Measurements from ENCODE around the gene WDR54. TPM values are rescaled to one million over a fixed set of nuclear protein-coding genes. Genes with fewer than 3 reads are reported as not detected.
"Not testable (repeated sequence)": the region's sequence is repeated elsewhere in the genome, so short reads cannot be mapped to it uniquely, and the experiment has no call there.

Gene WDR54
- total and polyA plus RNA-seq, 2 donors: 32.5 to 35.6 TPM

DNA sequence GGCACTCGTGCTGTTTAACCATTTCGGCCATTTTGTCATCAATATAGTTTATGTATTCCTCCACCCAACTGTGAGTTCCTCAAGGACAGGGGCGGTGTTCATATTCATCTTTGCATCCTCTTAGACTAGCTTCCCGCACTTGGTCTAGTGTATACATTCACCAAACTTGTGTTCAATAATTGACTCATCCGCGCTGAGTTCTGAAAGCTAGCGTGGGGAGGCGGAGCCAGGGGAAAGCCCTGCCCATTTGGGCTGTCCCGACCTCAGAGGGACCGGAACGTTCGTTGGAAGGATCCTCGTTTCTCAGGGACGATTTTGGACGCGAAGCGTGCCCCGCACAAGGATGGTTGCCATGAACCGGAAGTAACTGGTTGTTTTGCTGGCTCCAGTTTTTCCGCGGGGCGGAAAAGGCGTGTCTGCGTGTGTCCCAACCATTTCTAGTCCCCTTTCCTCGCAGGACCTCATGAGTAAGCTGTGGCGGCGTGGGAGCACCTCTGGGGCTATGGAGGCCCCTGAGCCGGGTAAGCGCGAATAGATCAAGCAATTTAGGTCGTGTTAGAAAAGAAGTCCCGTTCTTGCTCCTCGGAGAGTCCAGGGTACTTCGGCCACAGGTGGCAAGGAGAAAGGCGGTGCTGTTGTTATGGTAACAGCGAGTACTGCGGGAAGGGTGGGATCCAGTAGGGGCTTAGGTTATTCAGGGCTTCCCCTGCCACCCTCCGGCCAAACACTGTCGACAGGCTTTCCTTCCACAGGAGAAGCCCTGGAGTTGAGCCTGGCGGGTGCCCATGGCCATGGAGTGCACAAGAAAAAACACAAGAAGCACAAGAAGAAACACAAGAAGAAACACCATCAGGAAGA is 33.4 kb downstream of the WDR54 start, which contains the start of gene INO80B:
TSS of gene INO80B (plus strand) at position 434 of the 858 bp plus-strand sequence. CDS start at position 464, 30 bp downstream.
- DNase-seq (ENCODE audit: low read depth in 6 of 9, low spot score in 9 of 9): peak; percentile 95 to 100 (median 99)
- Histone ChIP-seq H3K9me3 (ENCODE audit: control insufficient read depth in 2 of 2, insufficient read depth in 1 of 2, low read length in 1 of 2) (no peaks in the 10 kb centered on the region), H3K4me3 (ENCODE audit: low read length in 2 of 2) (peak within 1 kb of the TSS; percentile 63 to 72), H3K27ac (ENCODE audit: low read depth in 1 of 2, low read length in 1 of 2) (peak within 1 kb of the TSS; percentile 62 to 75), H3K36me3 (ENCODE audit: control insufficient read depth in 2 of 2, insufficient read depth in 2 of 2, low read length in 1 of 2) (peaks cover 0 to 4% of the 10 kb centered on the region in 2 donors), H3K27me3 (ENCODE audit: control insufficient read depth in 2 of 2, insufficient read depth in 1 of 2, low read length in 1 of 2) (no peaks in the 10 kb centered on the region), H3K4me1 (ENCODE audit: control insufficient read depth in 2 of 2, insufficient read depth in 2 of 2, low read length in 2 of 2) (peaks cover 31 to 54% of the 10 kb centered on the region in 2 donors)
- WGBS: 1% methylated on average over 40 of the region's 40 CpGs

DNA sequence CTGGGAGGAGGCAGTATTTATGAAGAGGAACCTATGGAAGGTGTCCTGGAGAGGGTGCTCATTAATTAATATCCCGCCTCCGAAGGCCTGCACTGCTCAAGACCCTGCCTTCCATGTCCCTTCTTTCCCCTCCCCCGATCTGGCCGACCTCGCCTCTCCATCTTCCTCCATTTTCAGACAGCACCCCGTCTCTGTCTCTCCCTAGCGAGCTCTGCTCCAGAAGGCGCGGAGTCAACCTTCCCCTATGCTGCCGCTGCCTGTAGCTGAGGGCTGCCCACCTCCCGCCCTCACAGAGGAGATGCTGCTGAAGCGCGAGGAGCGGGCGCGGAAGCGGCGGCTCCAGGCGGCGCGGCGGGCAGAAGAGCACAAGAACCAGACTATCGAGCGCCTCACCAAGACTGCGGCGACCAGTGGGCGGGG is 35.6 kb downstream of the WDR54 start:
- Histone ChIP-seq H3K36me3 (ENCODE audit: control insufficient read depth in 2 of 2, insufficient read depth in 2 of 2, low read length in 1 of 2) (peaks cover 14 to 17% of the 10 kb centered on the region in 2 donors), H3K27ac (ENCODE audit: low read depth in 1 of 2, low read length in 1 of 2) (peak overlapping the region; percentile 100), H3K4me1 (ENCODE audit: control insufficient read depth in 2 of 2, insufficient read depth in 2 of 2, low read length in 2 of 2) (peaks cover 31 to 51% of the 10 kb centered on the region in 2 donors), H3K4me3 (ENCODE audit: low read length in 2 of 2) (peak overlapping the region; percentile 82 to 92), H3K9me3 (ENCODE audit: control insufficient read depth in 2 of 2, insufficient read depth in 1 of 2, low read length in 1 of 2) (no peaks in the 10 kb centered on the region), H3K27me3 (ENCODE audit: control insufficient read depth in 2 of 2, insufficient read depth in 1 of 2, low read length in 1 of 2) (no peaks in the 10 kb centered on the region)
- DNase-seq (ENCODE audit: low read depth in 6 of 9, low spot score in 9 of 9): no peak
- WGBS: under 1% methylated on average over 27 of the region's 27 CpGs

DNA sequence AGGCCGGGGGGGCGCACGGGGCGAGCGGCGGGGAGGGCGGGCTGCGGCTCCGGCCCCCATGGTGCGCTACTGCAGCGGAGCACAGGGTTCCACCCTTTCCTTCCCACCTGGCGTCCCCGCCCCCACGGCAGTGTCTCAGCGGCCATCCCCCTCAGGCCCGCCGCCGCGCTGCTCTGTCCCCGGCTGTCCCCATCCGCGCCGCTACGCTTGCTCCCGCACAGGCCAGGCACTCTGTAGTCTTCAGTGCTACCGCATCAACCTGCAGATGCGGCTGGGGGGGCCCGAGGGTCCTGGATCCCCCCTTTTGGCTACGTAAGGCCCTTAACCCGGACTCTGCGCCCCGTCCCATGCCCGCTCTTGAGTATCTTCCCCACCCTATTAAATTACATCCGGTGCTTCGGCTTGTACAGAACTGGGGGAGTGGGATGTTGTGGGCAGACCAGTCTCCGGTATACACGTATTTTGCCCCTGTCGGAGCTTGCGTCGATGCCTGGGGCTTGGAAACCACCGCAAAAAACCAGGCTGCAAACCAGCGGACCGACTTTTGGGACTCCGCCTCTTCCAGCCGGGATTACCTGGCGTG is 36.1 kb downstream of the WDR54 start:
- no peaks in the 10 kb centered on the region for H3K27me3 ChIP-seq (ENCODE audit: control insufficient read depth in 2 of 2, insufficient read depth in 1 of 2, low read length in 1 of 2)
- peak overlapping the region; percentile 82 to 92 for H3K4me3 ChIP-seq (ENCODE audit: low read length in 2 of 2)
- under 1% methylated on average over 46 of the region's 46 CpGs for WGBS
- DNase-seq (ENCODE audit: low read depth in 6 of 9, low spot score in 9 of 9): peak in 5 of 9 donors; percentile 74 to 90 (median 79)
- peaks cover 19 to 22% of the 10 kb centered on the region in 2 donors for H3K36me3 ChIP-seq (ENCODE audit: control insufficient read depth in 2 of 2, insufficient read depth in 2 of 2, low read length in 1 of 2)
- no peaks in the 10 kb centered on the region for H3K9me3 ChIP-seq (ENCODE audit: control insufficient read depth in 2 of 2, insufficient read depth in 1 of 2, low read length in 1 of 2)
- peak overlapping the region; percentile 100 for H3K27ac ChIP-seq (ENCODE audit: low read depth in 1 of 2, low read length in 1 of 2)
- H3K4me1 ChIP-seq (ENCODE audit: control insufficient read depth in 2 of 2, insufficient read depth in 2 of 2, low read length in 2 of 2): peaks cover 28 to 46% of the 10 kb centered on the region in 2 donors

DNA sequence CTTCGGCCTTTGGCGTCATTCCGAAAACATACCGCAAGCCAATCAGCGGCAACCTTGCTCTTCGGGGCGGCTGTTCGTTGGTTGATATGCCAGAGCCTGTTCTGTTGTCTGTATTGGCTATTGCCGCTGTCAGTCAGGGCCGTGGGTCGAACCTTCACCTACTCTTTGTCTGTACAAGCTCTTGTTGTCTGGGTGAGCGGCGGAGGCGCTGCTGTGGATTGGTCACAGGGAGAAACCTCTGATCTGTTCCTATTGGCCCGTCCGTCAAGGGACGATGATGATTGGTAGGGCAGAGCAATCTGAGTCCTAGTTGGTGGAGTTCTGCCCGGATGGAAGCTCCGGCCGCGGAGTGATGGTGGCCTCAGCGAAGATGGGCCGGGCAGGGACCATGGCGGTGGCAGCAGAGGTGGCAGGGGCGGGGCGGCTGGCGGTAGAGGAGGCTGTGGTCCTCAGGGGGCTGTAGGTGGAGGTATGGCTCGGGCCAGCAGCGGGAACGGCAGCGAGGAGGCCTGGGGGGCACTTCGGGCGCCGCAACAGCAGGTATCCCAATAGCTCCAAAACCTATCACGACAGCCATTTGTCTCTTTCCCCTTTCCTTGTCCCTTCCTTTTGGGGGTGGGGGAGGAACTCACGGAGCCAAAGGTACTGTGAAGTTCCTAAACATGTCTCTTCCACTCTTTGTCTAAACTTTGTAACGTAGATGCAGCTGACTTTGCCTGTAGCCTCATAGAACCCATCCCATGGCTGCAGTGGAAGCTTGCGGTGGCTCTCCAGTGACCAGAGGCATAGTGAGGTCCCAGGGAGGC is 36.8 kb downstream of the WDR54 start, which contains the start of gene WBP1:
TSS of gene WBP1 (plus strand) at position 307 of the 806 bp plus-strand sequence. CDS start at position 472, 165 bp downstream.
- Histone ChIP-seq H3K27me3 (ENCODE audit: control insufficient read depth in 2 of 2, insufficient read depth in 1 of 2, low read length in 1 of 2) (no peaks in the 10 kb centered on the region), H3K36me3 (ENCODE audit: control insufficient read depth in 2 of 2, insufficient read depth in 2 of 2, low read length in 1 of 2) (peaks cover 25 to 27% of the 10 kb centered on the region in 2 donors), H3K27ac (ENCODE audit: low read depth in 1 of 2, low read length in 1 of 2) (peak within 1 kb of the TSS; percentile 100), H3K4me1 (ENCODE audit: control insufficient read depth in 2 of 2, insufficient read depth in 2 of 2, low read length in 2 of 2) (peaks cover 25 to 39% of the 10 kb centered on the region in 2 donors), H3K4me3 (ENCODE audit: low read length in 2 of 2) (peak within 1 kb of the TSS; percentile 82 to 92), H3K9me3 (ENCODE audit: control insufficient read depth in 2 of 2, insufficient read depth in 1 of 2, low read length in 1 of 2) (no peaks in the 10 kb centered on the region)
- under 1% methylated on average over 37 of the region's 38 CpGs for WGBS
- peak; percentile 99 to 100 (median 100) for DNase-seq (ENCODE audit: low read depth in 6 of 9, low spot score in 9 of 9)

DNA sequence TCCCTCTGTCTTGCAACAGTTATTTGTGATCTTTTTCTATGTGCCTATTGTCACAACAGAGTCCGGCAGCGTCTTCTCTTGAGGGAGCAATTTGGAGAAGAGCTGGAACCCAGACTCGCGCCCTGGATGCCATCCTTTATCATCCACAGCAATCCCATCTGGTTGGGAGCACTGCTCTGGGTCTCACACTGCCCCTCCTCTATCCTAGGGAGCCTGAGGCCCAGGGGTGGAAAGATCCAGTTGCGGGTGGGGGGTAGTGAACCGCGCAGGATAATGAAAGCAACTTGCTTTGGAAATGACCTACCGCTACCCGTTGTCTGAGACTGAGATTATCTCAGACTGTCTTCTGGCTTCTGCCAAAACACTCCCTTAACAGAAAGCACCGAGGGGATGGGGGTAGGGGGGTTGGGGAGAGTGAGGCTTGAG is 37.4 kb downstream of the WDR54 start:
- no peak for DNase-seq (ENCODE audit: low read depth in 6 of 9, low spot score in 9 of 9)
- Histone ChIP-seq H3K27ac (ENCODE audit: low read depth in 1 of 2, low read length in 1 of 2) (peak overlapping the region; percentile 74 to 75), H3K4me1 (ENCODE audit: control insufficient read depth in 2 of 2, insufficient read depth in 2 of 2, low read length in 2 of 2) (peaks cover 25 to 40% of the 10 kb centered on the region in 2 donors), H3K36me3 (ENCODE audit: control insufficient read depth in 2 of 2, insufficient read depth in 2 of 2, low read length in 1 of 2) (peaks cover 25 to 27% of the 10 kb centered on the region in 2 donors), H3K4me3 (ENCODE audit: low read length in 2 of 2) (peak overlapping the region; percentile 82 to 92), H3K9me3 (ENCODE audit: control insufficient read depth in 2 of 2, insufficient read depth in 1 of 2, low read length in 1 of 2) (no peaks in the 10 kb centered on the region), H3K27me3 (ENCODE audit: control insufficient read depth in 2 of 2, insufficient read depth in 1 of 2, low read length in 1 of 2) (no peaks in the 10 kb centered on the region)
- 10% methylated on average over 10 of the region's 10 CpGs for WGBS

DNA sequence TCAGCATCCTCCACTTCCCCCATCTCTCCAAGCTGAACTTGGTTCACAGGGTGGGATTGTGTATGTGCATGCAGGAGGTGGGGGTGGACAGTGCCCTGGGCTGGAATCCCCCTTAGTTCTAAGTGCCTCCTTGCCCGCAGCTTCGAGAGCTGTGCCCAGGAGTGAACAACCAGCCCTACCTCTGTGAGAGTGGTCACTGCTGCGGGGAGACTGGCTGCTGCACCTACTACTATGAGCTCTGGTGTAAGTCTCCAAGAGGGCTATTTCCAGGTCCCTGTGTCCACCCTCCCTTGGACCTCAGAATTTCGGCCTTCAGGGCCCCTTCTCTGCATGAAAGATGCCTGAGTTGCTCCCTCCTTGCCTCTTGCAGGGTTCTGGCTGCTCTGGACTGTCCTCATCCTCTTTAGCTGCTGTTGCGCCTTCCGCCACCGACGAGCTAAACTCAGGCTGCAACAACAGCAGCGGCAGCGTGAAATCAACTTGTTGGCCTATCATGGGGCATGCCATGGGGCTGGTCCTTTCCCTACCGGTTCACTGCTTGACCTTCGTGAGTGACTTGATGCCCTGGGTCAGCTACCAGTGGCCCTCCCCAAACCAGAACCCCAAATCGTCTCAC is 38.1 kb downstream of the WDR54 start:
- Histone ChIP-seq H3K4me1 (ENCODE audit: control insufficient read depth in 2 of 2, insufficient read depth in 2 of 2, low read length in 2 of 2) (peaks cover 29 to 41% of the 10 kb centered on the region in 2 donors), H3K36me3 (ENCODE audit: control insufficient read depth in 2 of 2, insufficient read depth in 2 of 2, low read length in 1 of 2) (peaks cover 25 to 27% of the 10 kb centered on the region in 2 donors), H3K4me3 (ENCODE audit: low read length in 2 of 2) (peak overlapping the region in 1 of 2 donors; percentile 82)
- not testable (repeated sequence) for H3K27me3 ChIP-seq (ENCODE audit: control insufficient read depth in 2 of 2, insufficient read depth in 1 of 2, low read length in 1 of 2); DNase-seq (ENCODE audit: low read depth in 6 of 9, low spot score in 9 of 9); H3K9me3 ChIP-seq (ENCODE audit: control insufficient read depth in 2 of 2, insufficient read depth in 1 of 2, low read length in 1 of 2); H3K27ac ChIP-seq (ENCODE audit: low read depth in 1 of 2, low read length in 1 of 2)
- 96% methylated on average over 13 of the region's 13 CpGs for WGBS

DNA sequence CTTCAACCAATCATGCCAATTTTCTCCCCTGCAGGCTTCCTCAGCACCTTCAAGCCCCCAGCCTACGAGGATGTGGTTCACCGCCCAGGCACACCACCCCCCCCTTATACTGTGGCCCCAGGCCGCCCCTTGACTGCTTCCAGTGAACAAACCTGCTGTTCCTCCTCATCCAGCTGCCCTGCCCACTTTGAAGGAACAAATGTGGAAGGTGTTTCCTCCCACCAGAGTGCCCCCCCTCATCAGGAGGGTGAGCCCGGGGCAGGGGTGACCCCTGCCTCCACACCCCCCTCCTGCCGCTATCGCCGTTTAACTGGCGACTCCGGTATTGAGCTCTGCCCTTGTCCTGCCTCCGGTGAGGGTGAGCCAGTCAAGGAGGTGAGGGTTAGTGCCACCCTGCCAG is 38.7 kb downstream of the WDR54 start:
- H3K4me1 ChIP-seq (ENCODE audit: control insufficient read depth in 2 of 2, insufficient read depth in 2 of 2, low read length in 2 of 2): peaks cover 29 to 39% of the 10 kb centered on the region in 2 donors
- not testable (repeated sequence) for DNase-seq (ENCODE audit: low read depth in 6 of 9, low spot score in 9 of 9)
- 96% methylated on average over 10 of the region's 10 CpGs for whole genome bisulfite sequencing

More for the DNA sequence above, 38.7 kb downstream of the WDR54 start:
- not testable (repeated sequence) for H3K27ac ChIP-seq (ENCODE audit: low read depth in 1 of 2, low read length in 1 of 2); H3K27me3 ChIP-seq (ENCODE audit: control insufficient read depth in 2 of 2, insufficient read depth in 1 of 2, low read length in 1 of 2); H3K9me3 ChIP-seq (ENCODE audit: control insufficient read depth in 2 of 2, insufficient read depth in 1 of 2, low read length in 1 of 2); H3K4me3 ChIP-seq (ENCODE audit: low read length in 2 of 2)
- H3K36me3 ChIP-seq (ENCODE audit: control insufficient read depth in 2 of 2, insufficient read depth in 2 of 2, low read length in 1 of 2): peaks cover 25 to 27% of the 10 kb centered on the region in 2 donors

Measured in thymus (tissue), 11 donors.